Lower lobe of right lung (tissue), 2 donors: Measurements from ENCODE around the gene SLC33A1. TPM values are rescaled to one million over a fixed set of nuclear protein-coding genes. Genes with fewer than 3 reads are reported as not detected.

Source experiments
- ATAC-seq, 2 donors: fragments of 200-7000 bp; cut with Tn5 transposase; one replicate each; pipeline ENCODE4 v1.9.1; 2020 to 2022; ENCODE audit warnings: mild to moderate bottlenecking in 2 of 2, moderate library complexity in 2 of 2
- DNase-seq: peaks from one replicate; pipeline ENCODE4 v3.0.0-alpha.2; 2020
- H3K27ac ChIP-seq: fragments of 200-600 bp; one replicate; pipeline ENCODE4 v1.8.0; 2022
- H3K27me3 ChIP-seq: fragments of 200-600 bp; one replicate; pipeline ENCODE4 v1.8.0; 2022; ENCODE audit warnings: low read depth
- H3K36me3 ChIP-seq: fragments of 200-600 bp; one replicate; pipeline ENCODE4 v1.8.0; 2022; ENCODE audit warnings: mild to moderate bottlenecking
- H3K4me1 ChIP-seq: fragments of 200-600 bp; one replicate; pipeline ENCODE4 v1.8.0; 2022
- H3K4me3 ChIP-seq: fragments of 200-600 bp; one replicate; pipeline ENCODE4 v1.8.0; 2022; ENCODE audit warnings: mild to moderate bottlenecking
- H3K9me3 ChIP-seq: fragments of 200-600 bp; one replicate; pipeline ENCODE4 v1.8.0; 2022
- intact Hi-C: fragments of 100-400 bp; cut with DNase I; formaldehyde crosslinking; loops from one replicate; pipeline ENCODE4 v1.11.0; 2022
- long read RNA-seq: library from polyadenylated mRNA; unstranded; transcript quantifications from one replicate; pipeline ENCODE4 v2.0.0, GENCODE V29; 2021
- total RNA-seq: library from RNA; stranded (reverse); fragmentation: NEBNext Ultra II Directional; extraction: Animal tissue kit (Norgen Biotek cat#: 25700); gene quantifications from one replicate; pipeline ENCODE4 v1.2.1, GENCODE V29; 2021
- TF ChIP-seq, protein P1 (sequence below): fragments of 200-600 bp; IDR thresholded peaks from one replicate; pipeline ENCODE4 v1.8.0; 2022; ENCODE audit warnings: antibody characterized with exemption, mild to moderate bottlenecking
- donor health status: DM: no; HTN: yes; CAD: no; lungs with severe emphysema.

Gene SLC33A1
- 33.9 TPM for total RNA-seq
- long read RNA-seq, full-length matches to known transcripts = 21 of 33 reads
- long read RNA-seq, partial matches to known transcripts = 4 of 33 reads
- long read RNA-seq, other reads (novel, unspliced or antisense) = 8 of 33 reads

DNA sequence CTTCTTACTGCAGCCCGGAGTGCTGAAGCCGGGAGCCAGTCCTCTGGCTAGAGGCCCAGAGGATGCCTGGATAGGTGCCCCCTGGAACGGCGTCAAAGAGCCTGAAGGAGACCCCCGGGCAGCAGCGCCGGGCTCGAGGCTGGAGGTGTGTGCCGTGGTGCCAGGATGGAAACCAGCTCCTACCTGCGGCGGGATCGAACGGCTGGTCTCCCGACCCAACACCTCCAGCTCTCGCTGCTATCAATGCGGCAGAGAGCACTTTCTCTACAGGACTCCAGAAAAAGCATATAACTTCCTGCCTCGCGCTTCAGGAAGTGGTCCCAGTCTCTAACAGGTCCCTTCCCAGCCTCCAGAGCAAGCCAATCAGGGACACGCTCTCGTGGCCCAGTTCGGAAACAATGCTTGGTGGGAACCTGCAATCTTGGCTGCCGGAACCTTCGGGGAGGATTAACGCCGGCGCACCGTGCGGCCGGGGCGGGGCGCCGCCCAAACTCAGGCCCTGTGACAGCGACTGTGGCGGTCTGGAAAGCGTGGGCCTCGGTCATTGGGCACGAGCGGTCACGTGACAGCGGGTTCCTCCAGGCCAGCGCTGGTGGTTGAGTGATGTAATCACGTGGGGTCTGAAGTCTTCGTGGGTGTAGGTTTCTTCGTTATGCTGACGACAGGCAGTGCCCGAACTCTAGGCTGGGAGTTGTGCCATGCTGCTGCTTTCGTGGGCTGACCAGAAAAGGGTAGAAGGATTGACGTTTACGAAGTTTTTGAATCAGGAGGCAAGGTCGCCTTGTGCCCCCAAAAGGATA, at the start of gene SLC33A1:
Gene SLC33A1, minus strand, starts transcription at position 287 of the 800 bp plus-strand sequence. CDS start 430 bp downstream, outside the sequence.
- peaks cover 40% of the 10 kb centered on the region for H3K4me1 ChIP-seq
- intact Hi-C loops = no loop called here
- TF ChIP-seq, protein P1, sequence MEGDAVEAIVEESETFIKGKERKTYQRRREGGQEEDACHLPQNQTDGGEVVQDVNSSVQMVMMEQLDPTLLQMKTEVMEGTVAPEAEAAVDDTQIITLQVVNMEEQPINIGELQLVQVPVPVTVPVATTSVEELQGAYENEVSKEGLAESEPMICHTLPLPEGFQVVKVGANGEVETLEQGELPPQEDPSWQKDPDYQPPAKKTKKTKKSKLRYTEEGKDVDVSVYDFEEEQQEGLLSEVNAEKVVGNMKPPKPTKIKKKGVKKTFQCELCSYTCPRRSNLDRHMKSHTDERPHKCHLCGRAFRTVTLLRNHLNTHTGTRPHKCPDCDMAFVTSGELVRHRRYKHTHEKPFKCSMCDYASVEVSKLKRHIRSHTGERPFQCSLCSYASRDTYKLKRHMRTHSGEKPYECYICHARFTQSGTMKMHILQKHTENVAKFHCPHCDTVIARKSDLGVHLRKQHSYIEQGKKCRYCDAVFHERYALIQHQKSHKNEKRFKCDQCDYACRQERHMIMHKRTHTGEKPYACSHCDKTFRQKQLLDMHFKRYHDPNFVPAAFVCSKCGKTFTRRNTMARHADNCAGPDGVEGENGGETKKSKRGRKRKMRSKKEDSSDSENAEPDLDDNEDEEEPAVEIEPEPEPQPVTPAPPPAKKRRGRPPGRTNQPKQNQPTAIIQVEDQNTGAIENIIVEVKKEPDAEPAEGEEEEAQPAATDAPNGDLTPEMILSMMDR = no peak
- H3K4me3 ChIP-seq = peak within 1 kb of the TSS; percentile 94
- ATAC-seq (peak; percentile 98 to 100), DNase-seq (peak; percentile 100)
- no peaks in the 10 kb centered on the region for H3K9me3 ChIP-seq
- H3K27me3 ChIP-seq = no peaks in the 10 kb centered on the region
- peak within 1 kb of the TSS; percentile 93 for H3K27ac ChIP-seq
- H3K36me3 ChIP-seq = peaks cover 4% of the 10 kb centered on the region

DNA sequence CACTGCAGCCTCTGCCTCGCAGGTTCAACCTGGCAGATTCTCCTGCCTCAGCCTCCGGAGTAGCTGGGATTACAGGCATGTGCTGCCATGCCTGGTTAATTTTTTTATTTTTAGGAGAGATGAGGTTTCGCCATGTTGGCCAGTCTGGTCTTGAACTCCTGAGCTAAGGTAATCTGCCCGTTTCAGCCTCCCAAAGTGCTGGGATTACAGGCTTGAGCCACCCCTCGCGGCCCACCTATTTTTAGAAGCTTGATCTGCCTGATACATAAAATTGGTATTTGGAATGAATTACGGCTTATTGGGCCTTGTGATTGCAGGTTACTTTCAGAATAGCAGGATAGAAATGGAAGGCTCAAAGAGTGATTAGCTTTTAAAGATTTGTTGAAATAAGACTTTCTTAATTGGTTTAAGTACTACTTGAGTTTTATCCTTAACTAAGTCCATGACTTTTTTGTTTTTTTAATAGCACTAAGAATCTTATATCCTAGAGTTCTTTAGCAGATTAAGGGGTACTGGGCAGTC, 41.2 kb upstream of the SLC33A1 start:
- ATAC-seq (no peak), DNase-seq (no peak)
- H3K27ac ChIP-seq = no peak overlapping the region
- H3K4me1 ChIP-seq = peaks cover 9% of the 10 kb centered on the region
- no peaks in the 10 kb centered on the region for H3K27me3 ChIP-seq
- TF ChIP-seq, protein P1 = no peak
- H3K9me3 ChIP-seq = no peaks in the 10 kb centered on the region
- intact Hi-C loops = no loop called here
- H3K4me3 ChIP-seq = no peak overlapping the region
- peaks cover 53% of the 10 kb centered on the region for H3K36me3 ChIP-seq

DNA sequence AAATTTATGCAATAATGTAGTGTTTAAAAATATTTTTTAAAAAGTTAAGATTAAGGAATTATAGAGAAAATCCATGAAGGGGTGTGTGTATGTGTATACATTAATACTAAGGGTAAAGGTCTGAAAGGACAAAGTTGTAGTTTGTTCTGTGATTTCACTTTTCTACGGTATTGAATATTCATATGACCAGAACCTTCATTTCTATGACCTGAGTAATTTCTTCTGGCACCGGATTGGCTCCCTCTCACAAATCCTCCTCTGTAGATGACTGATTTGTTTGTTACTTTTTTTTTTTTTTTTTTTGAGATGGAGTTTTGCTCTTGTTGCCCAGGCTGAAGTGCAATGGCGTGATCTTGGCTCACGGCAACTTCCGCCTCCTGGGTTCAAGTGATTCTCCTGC, 37.1 kb upstream of the SLC33A1 start:
- DNase-seq = no peak
- no peak overlapping the region for H3K4me3 ChIP-seq
- no peaks in the 10 kb centered on the region for H3K27me3 ChIP-seq
- H3K9me3 ChIP-seq = no peaks in the 10 kb centered on the region
- intact Hi-C loops = no loop called here
- peaks cover 16% of the 10 kb centered on the region for H3K4me1 ChIP-seq
- H3K36me3 ChIP-seq = peaks cover 18% of the 10 kb centered on the region
- H3K27ac ChIP-seq = no peak overlapping the region
- TF ChIP-seq, protein P1 = no peak
- ATAC-seq = no peak

DNA sequence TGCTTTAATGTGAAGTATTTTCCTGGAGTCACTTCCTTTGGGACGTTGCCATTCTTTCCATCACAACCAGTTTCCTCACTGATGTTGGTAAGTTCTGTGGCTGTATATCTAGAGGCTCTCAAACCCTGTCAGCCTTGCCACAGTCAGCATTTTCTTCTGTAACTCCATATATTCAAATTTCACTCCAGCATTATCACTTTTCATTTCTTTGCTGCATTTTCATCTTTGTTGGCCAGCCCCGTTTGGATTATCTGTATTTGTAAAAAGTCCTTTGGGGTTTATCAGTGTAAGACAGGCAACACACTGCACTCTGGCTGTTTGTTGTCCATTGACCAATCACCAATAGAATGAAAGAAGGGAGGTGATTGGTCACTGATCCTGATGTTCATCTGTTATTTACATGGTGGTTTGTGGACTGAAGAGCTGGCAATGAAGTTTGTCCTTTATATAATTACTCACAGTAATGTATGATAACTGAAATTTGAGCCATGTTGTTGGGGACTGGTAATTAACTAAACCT, 36.5 kb upstream of the SLC33A1 start:
- Histone ChIP-seq H3K4me1 (peaks cover 16% of the 10 kb centered on the region), H3K9me3 (no peaks in the 10 kb centered on the region), H3K27ac (no peak overlapping the region), H3K36me3 (peaks cover 12% of the 10 kb centered on the region), H3K27me3 (no peaks in the 10 kb centered on the region), H3K4me3 (no peak overlapping the region)
- TF ChIP-seq, protein P1 = no peak
- no peak for DNase-seq
- intact Hi-C loops = no loop called here
- no peak for ATAC-seq

DNA sequence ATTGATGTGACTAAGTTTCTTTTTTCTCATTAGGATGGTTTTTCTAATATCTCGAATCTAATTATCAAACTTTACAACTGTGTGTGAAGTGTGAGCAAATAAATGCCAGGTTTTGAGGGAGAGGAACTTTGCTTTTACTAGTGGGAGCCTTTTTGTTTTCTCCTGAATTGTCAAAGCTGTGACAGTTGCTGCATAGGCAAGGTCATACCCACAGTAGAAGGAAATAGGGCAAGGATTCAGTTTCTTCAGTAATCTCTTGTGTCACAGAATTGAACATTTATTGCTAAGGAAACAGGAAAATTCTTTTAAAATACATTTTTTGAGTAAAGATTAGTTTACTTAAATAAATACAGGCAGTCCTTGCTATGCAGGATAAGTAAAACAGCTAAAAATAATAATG, 35.7 kb upstream of the SLC33A1 start:
- intact Hi-C loops = no loop called here
- TF ChIP-seq, protein P1 = no peak
- ATAC-seq (no peak), DNase-seq (no peak)
- Histone ChIP-seq H3K27me3 (no peaks in the 10 kb centered on the region), H3K36me3 (peaks cover 4% of the 10 kb centered on the region), H3K4me3 (no peak overlapping the region), H3K4me1 (peaks cover 16% of the 10 kb centered on the region), H3K27ac (no peak overlapping the region), H3K9me3 (no peaks in the 10 kb centered on the region)
